Stimulated activated effector memory CD8-positive, alpha-beta T cell treated with anti-CD3 and anti-CD28 coated beads, Interleukin-12 subunit alpha, Interleukin-12 subunit beta, amount 100 ng/mL, for 72 hours (primary cell): ENCODE data around the gene DFFB.
A peak's percentile ranks its signal among the peaks of the same experiment; 100 is the strongest.
"Not testable (repeated sequence)": the region's sequence is repeated elsewhere in the genome, so short reads cannot be mapped to it uniquely, and the experiment has no call there.

ENCODE experiments used
- ATAC-seq: fragments of 150-1000 bp; cut with Tn5 transposase; 2 replicates; pipeline ENCODE4 v1.10.0; 2021
- DNase-seq, 2 donors: peaks; one replicate each; pipeline ENCODE4 v3.0.0; 2021 to 2022; ENCODE audit warnings: low spot score in 2 of 2
- H3K27ac Mint-ChIP-seq: one replicate; pipeline ENCODE4 v1.8.0; 2022; ENCODE audit warnings: mild to moderate bottlenecking, mixed read lengths
- H3K36me3 Mint-ChIP-seq: one replicate; pipeline ENCODE4 v1.8.0; 2022; ENCODE audit warnings: mild to moderate bottlenecking, mixed read lengths
- H3K4me1 Mint-ChIP-seq: one replicate; pipeline ENCODE4 v1.8.0; 2022; ENCODE audit warnings: mixed read lengths
- H3K4me3 Mint-ChIP-seq: one replicate; pipeline ENCODE4 v1.8.0; 2022; ENCODE audit warnings: mild to moderate bottlenecking, mixed read lengths
- H3K9me3 Mint-ChIP-seq: one replicate; pipeline ENCODE4 v1.8.0; 2022; ENCODE audit warnings: mixed read lengths

DFFB gene, protein sequence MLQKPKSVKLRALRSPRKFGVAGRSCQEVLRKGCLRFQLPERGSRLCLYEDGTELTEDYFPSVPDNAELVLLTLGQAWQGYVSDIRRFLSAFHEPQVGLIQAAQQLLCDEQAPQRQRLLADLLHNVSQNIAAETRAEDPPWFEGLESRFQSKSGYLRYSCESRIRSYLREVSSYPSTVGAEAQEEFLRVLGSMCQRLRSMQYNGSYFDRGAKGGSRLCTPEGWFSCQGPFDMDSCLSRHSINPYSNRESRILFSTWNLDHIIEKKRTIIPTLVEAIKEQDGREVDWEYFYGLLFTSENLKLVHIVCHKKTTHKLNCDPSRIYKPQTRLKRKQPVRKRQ

DNA sequence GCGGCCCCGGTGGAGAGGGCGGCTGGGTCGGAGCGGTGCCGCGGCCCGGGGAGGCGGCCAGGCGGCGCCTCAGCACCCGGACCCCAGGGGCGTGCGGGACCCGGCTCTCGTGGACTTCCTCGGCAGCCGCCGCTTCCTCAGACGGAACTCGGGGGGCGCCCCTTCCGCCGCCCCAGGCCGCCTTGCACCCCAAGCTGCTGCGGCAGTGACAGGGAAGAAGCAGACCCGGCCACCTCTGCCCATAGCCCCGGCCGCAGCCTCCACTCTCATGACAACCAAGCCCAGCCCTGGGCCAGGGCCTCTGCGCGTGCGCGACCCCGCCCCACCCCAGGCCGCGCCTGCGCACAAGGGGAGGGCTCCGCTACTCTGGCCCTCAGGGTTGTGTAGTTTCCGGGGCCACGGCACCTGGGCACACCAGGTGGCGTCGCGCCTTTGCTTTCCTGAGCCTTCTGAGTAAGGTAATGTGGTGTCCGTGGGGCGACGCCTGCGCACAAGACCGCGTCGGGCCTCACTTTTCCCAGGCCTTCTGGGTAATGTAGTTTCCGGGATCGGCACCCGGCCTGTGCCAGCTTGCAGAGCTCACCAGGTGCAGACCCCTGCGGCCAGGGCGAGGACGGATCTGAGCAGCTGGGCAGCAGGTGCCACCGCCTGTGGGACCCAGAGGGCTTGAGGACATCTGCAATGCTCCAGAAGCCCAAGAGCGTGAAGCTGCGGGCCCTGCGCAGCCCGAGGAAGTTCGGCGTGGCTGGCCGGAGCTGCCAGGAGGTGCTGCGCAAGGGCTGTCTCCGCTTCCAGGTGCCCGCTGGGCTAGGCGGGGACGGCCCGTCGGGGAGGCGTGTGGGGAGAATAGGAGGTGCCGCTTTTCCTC, at the start of gene DFFB, which contains the start of gene CEP104:
Gene DFFB, plus strand, starts transcription at position 554 of the 868 bp plus-strand sequence. Its CDS starts 128 bp downstream, at position 682.
Gene CEP104, minus strand, starts transcription at position 289 of the 868 bp plus-strand sequence. CDS start 4,804 bp downstream, outside the sequence.
- H3K4me3 Mint-ChIP-seq: peak within 1 kb of the TSS; percentile 95
- peak within 1 kb of the TSS; percentile 94 for H3K27ac Mint-ChIP-seq
- ATAC-seq (peak; percentile 97), DNase-seq (peak; percentile 96 to 98)
- H3K4me1 Mint-ChIP-seq: peaks cover 26% of the 10 kb centered on the region
- peaks cover 6% of the 10 kb centered on the region for H3K36me3 Mint-ChIP-seq
- H3K9me3 Mint-ChIP-seq: no peaks in the 10 kb centered on the region

DNA sequence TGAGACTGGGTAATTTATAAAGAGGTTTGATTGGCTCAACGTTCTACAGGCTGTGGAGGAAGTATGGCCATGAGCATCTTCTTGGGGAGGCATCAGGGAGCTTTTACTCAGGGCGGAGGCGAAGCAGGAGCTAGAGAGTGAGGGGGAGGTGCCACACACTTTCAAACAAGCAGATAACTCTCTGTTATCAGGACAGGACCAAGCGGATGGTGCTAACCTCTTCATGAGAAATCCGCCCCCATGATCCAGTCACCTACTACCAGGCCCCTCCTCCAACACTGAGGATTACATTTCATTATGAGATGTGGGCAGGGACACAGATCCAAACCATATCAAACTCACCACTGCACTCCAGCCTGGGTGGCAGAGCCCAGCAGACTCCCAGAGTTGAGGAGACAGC, 49.5 kb upstream of the DFFB start:
- Mint-ChIP-seq H3K9me3 (peaks cover 4% of the 10 kb centered on the region), H3K27ac (no peak overlapping the region), H3K4me3 (no peak overlapping the region), H3K4me1 (peaks cover 7% of the 10 kb centered on the region), H3K36me3 (no peaks in the 10 kb centered on the region)
- ATAC-seq (no peak), DNase-seq (no peak)

DNA sequence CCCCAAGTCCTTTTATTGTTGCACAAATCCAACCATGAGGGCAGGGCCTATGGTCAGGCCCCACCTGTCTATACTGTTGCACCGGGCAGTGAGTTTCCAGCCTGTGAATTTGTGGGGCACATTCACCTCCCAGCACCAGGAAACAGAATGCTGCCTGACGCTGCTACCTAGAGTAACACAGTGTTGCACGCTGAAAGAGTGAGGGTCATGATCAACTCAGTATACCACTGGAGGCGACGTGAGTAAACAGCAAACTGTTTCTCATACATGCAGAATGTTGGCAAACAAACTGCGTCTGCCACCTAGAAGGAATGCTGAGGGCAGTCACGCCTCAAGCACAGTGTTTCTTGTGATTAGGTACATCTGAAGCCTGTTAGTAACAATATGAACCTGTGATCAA, 47.6 kb upstream of the DFFB start:
- H3K36me3 Mint-ChIP-seq: peaks cover 7% of the 10 kb centered on the region
- H3K27ac Mint-ChIP-seq: peak overlapping the region; percentile 21
- no peak for ATAC-seq
- H3K4me1 Mint-ChIP-seq: peaks cover 7% of the 10 kb centered on the region
- no peak for DNase-seq
- H3K9me3 Mint-ChIP-seq: peaks cover 4% of the 10 kb centered on the region
- peak overlapping the region; percentile 16 for H3K4me3 Mint-ChIP-seq

DNA sequence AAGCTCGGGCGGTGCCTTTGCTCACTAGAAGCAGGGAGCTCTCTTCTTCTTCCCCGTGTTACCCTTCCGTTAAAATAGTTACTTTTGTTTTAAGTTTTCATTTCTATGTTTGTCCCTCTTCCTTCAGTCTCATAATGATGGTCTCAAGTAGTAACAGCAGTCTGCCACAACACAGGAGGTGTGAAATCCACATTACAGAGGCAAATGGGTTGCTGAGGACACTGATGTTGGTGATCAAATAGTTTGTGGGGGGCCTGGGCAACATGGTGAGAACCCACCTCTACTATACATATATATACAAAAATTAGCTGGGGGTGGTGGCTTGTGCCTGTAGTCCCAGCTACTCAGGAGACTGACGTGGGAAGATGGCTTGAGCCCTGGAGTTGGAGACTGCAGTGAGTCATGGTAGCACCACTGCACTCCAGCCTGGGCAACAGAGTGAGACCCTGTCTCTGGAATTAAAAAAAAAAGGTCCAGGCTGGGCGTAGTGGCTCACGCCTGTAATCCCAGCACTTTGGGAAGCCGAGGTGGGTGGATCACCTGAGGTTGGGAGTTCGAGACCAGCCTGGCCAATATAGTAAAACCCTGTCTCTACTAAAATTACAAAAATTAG, 47.0 kb upstream of the DFFB start:
- H3K9me3 Mint-ChIP-seq: not testable (repeated sequence)
- ATAC-seq: peak; percentile 73
- H3K4me3 Mint-ChIP-seq: peak overlapping the region; percentile 16

DNA sequence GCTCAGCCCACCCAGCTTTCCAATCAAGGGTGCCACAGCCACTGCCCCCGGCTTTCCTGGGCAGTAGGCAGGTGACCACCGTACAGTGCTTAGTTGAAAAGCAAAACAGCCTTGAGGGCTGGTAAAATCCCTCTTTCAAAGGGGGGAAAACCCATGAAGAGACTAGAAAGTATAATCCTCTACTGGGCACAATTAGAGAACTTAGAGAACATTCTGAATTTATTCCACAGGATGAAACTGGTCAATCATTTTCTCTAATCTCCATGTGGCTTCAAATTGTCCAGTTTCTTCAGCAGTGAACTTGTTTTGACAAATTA, 45.7 kb upstream of the DFFB start:
- peaks cover 7% of the 10 kb centered on the region for H3K4me1 Mint-ChIP-seq
- H3K36me3 Mint-ChIP-seq: peaks cover 13% of the 10 kb centered on the region
- H3K4me3 Mint-ChIP-seq: no peak overlapping the region
- peaks cover 4% of the 10 kb centered on the region for H3K9me3 Mint-ChIP-seq
- DNase-seq (no peak), ATAC-seq (no peak)
- H3K27ac Mint-ChIP-seq: peak overlapping the region; percentile 76

More for the DNA sequence above, 47.0 kb upstream of the DFFB start:
- H3K4me1 Mint-ChIP-seq, DNase-seq: not testable (repeated sequence)
- H3K36me3 Mint-ChIP-seq: peaks cover 13% of the 10 kb centered on the region
- H3K27ac Mint-ChIP-seq: peak overlapping the region; percentile 21

DNA sequence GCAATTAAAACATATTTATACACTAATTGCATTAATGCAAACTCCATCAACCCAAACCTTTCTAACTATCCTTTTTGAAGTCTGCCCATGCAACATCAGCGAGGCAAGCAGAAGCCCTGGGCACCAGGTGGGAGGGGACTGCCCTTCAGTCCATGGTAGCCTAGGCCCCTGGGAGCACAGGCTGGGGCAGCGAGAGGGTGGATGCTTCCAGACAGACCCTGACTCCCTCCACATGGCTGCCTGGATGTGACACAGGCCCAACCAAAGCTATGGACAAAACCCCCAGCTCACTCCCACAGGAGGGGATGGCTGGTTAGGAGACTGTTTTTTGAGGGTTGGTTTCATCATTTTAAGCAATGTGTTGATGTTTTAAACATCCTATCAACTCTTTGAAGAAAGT, 43.2 kb upstream of the DFFB start:
- H3K36me3 Mint-ChIP-seq: peaks cover 27% of the 10 kb centered on the region
- ATAC-seq (no peak), DNase-seq (no peak)
- H3K4me3 Mint-ChIP-seq: no peak overlapping the region
- no peak overlapping the region for H3K27ac Mint-ChIP-seq
- no peaks in the 10 kb centered on the region for H3K9me3 Mint-ChIP-seq
- peaks cover 7% of the 10 kb centered on the region for H3K4me1 Mint-ChIP-seq

DNA sequence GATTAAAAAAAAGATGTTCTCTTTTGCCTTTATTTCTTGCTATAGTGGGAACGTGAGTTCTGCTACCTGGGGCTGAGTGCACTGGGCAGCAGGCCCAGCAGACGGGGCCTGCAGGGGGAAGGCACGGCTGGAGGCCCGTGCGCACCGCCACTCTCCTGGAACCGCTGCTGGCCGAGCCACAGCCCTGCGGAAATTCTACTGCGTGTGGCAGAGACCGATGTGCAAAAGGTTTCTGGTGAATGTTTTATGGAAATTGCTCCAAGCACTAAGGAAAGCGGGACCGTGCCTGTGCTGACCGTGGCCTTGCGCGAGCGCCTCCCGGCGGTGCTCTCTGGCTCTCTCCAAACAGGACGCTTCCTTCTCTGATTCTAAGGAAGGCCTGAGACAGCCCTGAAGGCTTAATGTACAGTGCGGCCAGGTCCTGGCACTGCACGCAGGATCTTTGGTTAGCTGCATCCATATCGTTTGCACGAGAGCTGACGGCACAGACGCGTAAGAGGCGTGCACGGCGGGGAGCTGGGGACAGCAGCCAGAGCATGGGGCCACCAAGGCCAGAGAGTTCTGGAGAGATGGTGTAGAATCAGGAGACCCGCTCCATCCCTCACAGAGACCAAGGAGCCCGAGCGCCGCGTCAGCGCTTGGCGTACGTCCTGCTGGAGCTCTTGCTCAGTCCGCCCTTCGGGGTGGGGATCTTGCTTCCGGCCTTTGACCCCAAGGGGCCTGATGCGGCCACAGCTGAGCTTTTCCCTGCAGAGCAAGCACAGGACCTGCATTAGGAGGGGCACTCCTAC, 42.3 kb upstream of the DFFB start:
- H3K9me3 Mint-ChIP-seq: no peaks in the 10 kb centered on the region
- no peak overlapping the region for H3K27ac Mint-ChIP-seq
- H3K4me3 Mint-ChIP-seq: no peak overlapping the region
- ATAC-seq (no peak), DNase-seq (no peak)
- peaks cover 4% of the 10 kb centered on the region for H3K4me1 Mint-ChIP-seq
- peaks cover 36% of the 10 kb centered on the region for H3K36me3 Mint-ChIP-seq

DNA sequence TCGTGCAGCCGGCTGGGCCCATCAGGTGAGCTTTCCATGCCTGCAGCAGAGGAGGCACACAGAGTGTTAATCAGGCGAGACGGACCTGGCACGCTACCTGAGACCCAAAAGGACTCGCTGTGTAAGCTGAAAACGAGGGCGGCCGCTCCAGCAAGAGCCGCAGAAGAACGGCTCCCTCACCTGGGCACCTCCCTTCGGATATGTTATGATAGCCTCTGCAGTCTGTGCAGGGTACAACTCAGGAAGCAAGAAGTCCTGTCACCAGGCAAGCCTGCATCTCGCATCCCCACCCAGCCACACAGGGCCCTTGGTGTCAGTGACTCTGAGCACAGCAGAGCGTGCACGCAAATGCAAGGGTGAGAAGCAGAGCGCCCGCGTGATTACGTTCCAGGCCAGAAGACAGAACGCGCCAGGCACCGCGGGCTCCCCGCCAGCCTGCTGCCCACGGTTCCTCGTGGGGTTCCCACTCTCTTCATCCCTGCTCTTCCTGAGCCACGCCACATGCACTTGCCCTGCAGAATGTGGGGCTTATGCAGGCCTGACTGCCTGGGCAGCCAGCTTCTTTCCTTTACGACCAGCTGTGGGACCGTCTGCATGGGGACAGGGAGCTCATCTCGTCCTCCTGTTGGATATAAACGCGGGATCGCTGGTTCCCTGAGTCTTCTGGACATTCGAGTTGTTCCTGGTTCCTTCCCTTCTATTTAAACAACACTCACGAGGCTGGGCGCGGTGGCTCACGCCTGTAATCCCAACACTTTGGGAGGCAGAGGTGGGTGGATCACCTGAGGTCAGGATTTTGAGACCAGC, 40.7 kb upstream of the DFFB start:
- no peaks in the 10 kb centered on the region for H3K4me1 Mint-ChIP-seq
- no peak overlapping the region for H3K27ac Mint-ChIP-seq
- DNase-seq (no peak), ATAC-seq (no peak)
- peaks cover 51% of the 10 kb centered on the region for H3K36me3 Mint-ChIP-seq
- H3K4me3 Mint-ChIP-seq: no peak overlapping the region
- no peaks in the 10 kb centered on the region for H3K9me3 Mint-ChIP-seq

DNA sequence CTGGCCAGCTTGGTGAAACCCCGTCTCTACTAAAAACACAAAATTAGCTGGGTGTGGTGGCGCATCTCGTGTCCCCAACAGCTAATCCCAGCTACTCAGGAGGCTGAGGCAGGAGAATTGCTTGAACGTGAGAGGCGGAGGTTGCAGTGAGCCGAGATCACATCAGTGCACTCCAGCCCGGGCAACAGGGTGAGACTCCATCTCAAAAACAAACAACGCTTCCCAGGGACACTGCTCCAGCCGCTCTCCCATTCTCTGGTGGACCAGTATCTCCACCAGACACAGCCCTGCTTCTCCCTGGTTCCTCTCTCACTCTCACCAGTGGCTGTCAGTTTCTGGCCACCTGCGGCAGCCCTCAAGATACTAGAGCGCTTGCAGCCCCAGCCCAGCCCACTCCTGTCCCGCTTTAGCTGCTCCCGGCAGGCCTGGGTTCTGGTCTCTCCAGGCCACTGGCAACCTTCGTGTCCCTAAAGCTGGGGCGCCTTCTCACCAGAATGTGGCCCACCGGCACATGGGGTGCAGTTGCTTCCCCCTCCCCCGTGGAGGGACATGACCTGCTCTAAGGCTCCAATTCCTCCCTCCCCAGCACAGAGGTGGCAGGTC, 40.0 kb upstream of the DFFB start:
- no peak overlapping the region for H3K4me3 Mint-ChIP-seq
- DNase-seq: no peak
- H3K27ac Mint-ChIP-seq: no peak overlapping the region
- H3K36me3 Mint-ChIP-seq: peaks cover 54% of the 10 kb centered on the region
- no peaks in the 10 kb centered on the region for H3K9me3 Mint-ChIP-seq
- no peak for ATAC-seq
- H3K4me1 Mint-ChIP-seq: no peaks in the 10 kb centered on the region

DNA sequence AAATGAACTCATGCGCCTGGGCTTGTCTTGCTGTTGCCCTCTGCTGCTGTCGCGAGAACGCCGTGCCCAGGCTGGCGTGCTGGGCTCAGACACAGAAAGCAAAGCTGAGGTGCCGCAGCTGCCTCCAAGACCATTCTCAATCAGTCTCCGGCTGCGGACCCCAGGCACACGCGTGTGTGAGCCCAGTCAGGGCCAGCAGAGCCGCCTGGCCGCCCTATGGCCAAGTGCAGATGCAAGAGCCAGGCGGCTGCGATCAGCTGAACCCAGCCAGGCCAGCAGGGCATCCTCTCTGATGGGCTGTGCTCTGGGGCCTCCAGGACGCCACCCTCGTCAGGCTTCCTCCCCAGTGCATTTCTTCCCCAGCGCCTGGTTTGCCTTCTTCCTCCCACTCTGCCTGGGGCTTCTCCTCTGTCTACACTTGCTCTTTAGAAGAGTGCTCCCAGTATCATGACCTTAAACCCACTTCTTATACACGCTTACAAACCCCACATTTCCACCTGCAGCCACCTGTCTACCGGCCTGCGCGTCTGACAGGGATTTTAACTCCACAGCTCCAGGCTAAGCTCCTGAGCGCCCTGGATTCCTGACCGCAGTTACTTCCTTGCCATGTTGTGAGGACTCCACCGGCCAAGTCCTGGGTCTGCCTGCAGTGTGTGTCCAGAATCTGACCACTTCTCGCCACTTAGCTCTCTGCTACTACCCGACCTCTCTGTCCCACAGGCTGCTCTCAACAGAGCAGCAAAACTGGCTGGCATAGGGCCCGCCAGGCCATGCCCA, 39.3 kb upstream of the DFFB start:
- Mint-ChIP-seq H3K36me3 (peaks cover 62% of the 10 kb centered on the region), H3K4me3 (no peak overlapping the region), H3K9me3 (no peaks in the 10 kb centered on the region), H3K27ac (no peak overlapping the region), H3K4me1 (no peaks in the 10 kb centered on the region)
- ATAC-seq (no peak), DNase-seq (no peak)

DNA sequence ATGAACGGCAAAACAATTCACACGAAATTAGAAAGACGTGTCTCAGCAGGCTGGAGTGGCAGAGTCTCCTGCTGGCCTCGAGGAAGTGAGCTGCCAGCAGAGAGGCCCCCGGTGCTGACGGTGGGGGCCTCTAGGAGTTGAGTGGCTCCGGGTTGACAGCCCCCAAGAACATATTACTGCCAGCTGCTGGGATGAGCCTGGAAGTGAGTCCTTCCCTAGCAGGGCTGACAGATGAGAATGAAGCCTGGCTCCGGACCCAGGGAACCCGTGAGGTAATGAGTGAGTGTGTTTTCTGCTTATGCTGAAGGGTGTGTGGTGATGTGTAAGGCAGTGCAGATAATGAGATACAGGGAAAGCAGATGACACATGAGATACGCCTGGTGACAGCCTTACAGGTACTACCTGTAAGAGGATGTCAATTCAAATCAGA, 37.5 kb upstream of the DFFB start:
- H3K4me3 Mint-ChIP-seq: no peak overlapping the region
- H3K27ac Mint-ChIP-seq: peak overlapping the region; percentile 26
- no peak for DNase-seq
- ATAC-seq: no peak
- H3K4me1 Mint-ChIP-seq: no peaks in the 10 kb centered on the region
- no peaks in the 10 kb centered on the region for H3K9me3 Mint-ChIP-seq
- peaks cover 67% of the 10 kb centered on the region for H3K36me3 Mint-ChIP-seq

DNA sequence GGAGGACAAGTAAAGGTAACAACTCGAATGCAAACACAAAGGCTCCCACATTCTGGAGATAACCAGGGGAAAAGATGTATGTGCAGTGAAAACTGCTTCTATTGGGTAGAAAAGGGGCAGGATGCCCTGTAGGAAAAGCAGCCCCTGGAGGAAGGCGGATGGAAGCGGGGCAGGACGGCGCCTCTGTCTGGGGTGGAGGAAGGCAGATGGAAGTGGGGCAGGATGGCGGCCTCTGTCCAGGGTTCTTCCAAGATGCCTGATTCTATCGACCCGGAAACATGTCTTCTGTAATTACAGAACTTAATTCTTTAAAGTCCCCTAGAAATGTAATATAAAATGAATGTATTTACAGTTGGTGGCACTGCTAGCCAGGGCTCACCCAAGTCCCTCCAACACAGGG, 37.0 kb upstream of the DFFB start:
- H3K4me3 Mint-ChIP-seq: no peak overlapping the region
- H3K27ac Mint-ChIP-seq: peak overlapping the region; percentile 26
- DNase-seq (no peak), ATAC-seq (no peak)
- no peaks in the 10 kb centered on the region for H3K4me1 Mint-ChIP-seq
- H3K9me3 Mint-ChIP-seq: no peaks in the 10 kb centered on the region
- H3K36me3 Mint-ChIP-seq: peaks cover 62% of the 10 kb centered on the region

DNA sequence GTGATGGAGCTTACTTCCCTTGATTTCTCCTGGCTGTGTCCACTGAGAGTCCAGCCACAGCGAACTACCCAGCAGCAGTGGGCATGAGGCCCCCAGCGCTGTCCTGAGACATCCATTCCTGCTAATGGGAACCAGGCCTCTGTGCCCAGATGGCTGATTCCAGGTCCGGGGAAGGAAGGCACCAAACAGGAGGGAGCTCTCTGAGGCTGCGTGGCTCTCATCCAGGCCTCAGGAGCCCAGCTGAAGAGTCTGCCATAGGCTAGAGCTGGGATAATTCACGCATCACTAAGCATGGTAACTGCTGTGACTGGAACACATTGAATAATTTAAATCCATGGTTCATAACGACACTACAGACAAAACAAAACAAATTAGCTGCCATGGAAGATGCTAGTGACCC, 36.3 kb upstream of the DFFB start:
- Mint-ChIP-seq H3K4me3 (no peak overlapping the region), H3K36me3 (peaks cover 68% of the 10 kb centered on the region), H3K4me1 (no peaks in the 10 kb centered on the region), H3K27ac (no peak overlapping the region), H3K9me3 (no peaks in the 10 kb centered on the region)
- no peak for ATAC-seq
- no peak for DNase-seq
